ENCODE measurements around the gene UBE2L6. TPM values are rescaled to one million over a fixed set of nuclear protein-coding genes. Genes with fewer than 3 reads are reported as not detected.

UBE2L6 gene
- polyA plus RNA-seq, 1 donor from 2014 or later: 88.0 TPM

GRCh38 chr11:57546869-57547475 lies 20.5 kb downstream of the UBE2L6 start:
- no peak overlapping the region for H2AFZ ChIP-seq (ENCODE audit: low read depth, low read length)

GRCh38 chr11:57546451-57546850 lies 21.0 kb downstream of the UBE2L6 start:
- Histone ChIP-seq H3K79me2 (replicated peaks; ENCODE audit: insufficient read depth, low read length) (no peaks in the 10 kb centered on the region), H3K9ac (ENCODE audit: low read length) (no peak overlapping the region), H3K9me2 (ENCODE audit: insufficient read depth, low read length) (no peaks in the 10 kb centered on the region), H3K9me3 (ENCODE audit: low read length) (no peaks in the 10 kb centered on the region), H4K20me1 (ENCODE audit: insufficient read depth) (no peaks in the 10 kb centered on the region), H3K27ac (ENCODE audit: low read length) (no peak overlapping the region), H3K36me3 (ENCODE audit: insufficient read depth, low read length) (no peaks in the 10 kb centered on the region), H3K4me3 (ENCODE audit: low read length) (no peak overlapping the region), H2AFZ (ENCODE audit: low read depth, low read length) (no peak overlapping the region), H3K27me3 (ENCODE audit: insufficient read depth, low read depth, low read length) (no peaks in the 10 kb centered on the region), H3F3A (ENCODE audit: insufficient read depth, low read length, poor library complexity, severe bottlenecking) (no peaks in the 10 kb centered on the region), H3K4me2 (ENCODE audit: low read length) (no peak overlapping the region)
- no peak for TF ChIP-seq MXI1 (conservative IDR thresholded peaks at IDR 0.05; ENCODE audit: poor library complexity, severe bottlenecking)
- TF ChIP-seq TAF1 (IDR thresholded peaks at IDR 0.05; ENCODE audit: low read depth): no peak
- no peak for TF ChIP-seq REST (IDR thresholded peaks at IDR 0.05; ENCODE audit: borderline replicate concordance)
- TF ChIP-seq SMC3 (conservative IDR thresholded peaks at IDR 0.05; ENCODE audit: poor library complexity): no peak
- TF ChIP-seq CTCF (IDR thresholded peaks at IDR 0.05; ENCODE audit: poor library complexity, severe bottlenecking): no peak

More at GRCh38 chr11:57546869-57547475, 20.5 kb downstream of the UBE2L6 start:
- Histone ChIP-seq H3K27ac (ENCODE audit: low read length) (no peak overlapping the region), H3K36me3 (ENCODE audit: insufficient read depth, low read length) (no peaks in the 10 kb centered on the region), H3K4me3 (ENCODE audit: low read length) (no peak overlapping the region), H3F3A (ENCODE audit: insufficient read depth, low read length, poor library complexity, severe bottlenecking) (no peaks in the 10 kb centered on the region), H3K9me2 (ENCODE audit: insufficient read depth, low read length) (no peaks in the 10 kb centered on the region), H4K20me1 (ENCODE audit: insufficient read depth) (no peaks in the 10 kb centered on the region), H3K9ac (ENCODE audit: low read length) (no peak overlapping the region), H3K27me3 (ENCODE audit: insufficient read depth, low read depth, low read length) (no peaks in the 10 kb centered on the region), H3K79me2 (replicated peaks; ENCODE audit: insufficient read depth, low read length) (no peaks in the 10 kb centered on the region), H3K9me3 (ENCODE audit: low read length) (no peaks in the 10 kb centered on the region), H3K4me2 (ENCODE audit: low read length) (no peak overlapping the region)
- TF ChIP-seq SMC3 (conservative IDR thresholded peaks at IDR 0.05; ENCODE audit: poor library complexity): no peak
- no peak for TF ChIP-seq MXI1 (conservative IDR thresholded peaks at IDR 0.05; ENCODE audit: poor library complexity, severe bottlenecking)
- TF ChIP-seq CTCF (IDR thresholded peaks at IDR 0.05; ENCODE audit: poor library complexity, severe bottlenecking): no peak
- TF ChIP-seq EP300 (conservative IDR thresholded peaks at IDR 0.05; ENCODE audit: poor library complexity, severe bottlenecking): no peak
- no peak for TF ChIP-seq RAD21 (conservative IDR thresholded peaks at IDR 0.05)
- TF ChIP-seq TAF1 (IDR thresholded peaks at IDR 0.05; ENCODE audit: low read depth): no peak
- TF ChIP-seq REST (IDR thresholded peaks at IDR 0.05; ENCODE audit: borderline replicate concordance): no peak
- TF ChIP-seq EZH2 (IDR thresholded peaks at IDR 0.05; ENCODE audit: borderline replicate concordance, insufficient read depth, low read length, poor library complexity, severe bottlenecking): no peak
- no peak for TF ChIP-seq POLR2AphosphoS5 (IDR thresholded peaks at IDR 0.05)

All from neural cell (in vitro differentiated cells).